PFSK-1 (cell line): Measurements from ENCODE around the gene HMGCL.

Experiments
- FOXP2 ChIP-seq: optimal IDR thresholded peaks from 2 replicates; pipeline ENCODE3; 2011; ENCODE audit warnings: borderline replicate concordance, control low read depth, inconsistent platforms; ENCODE audit not compliant: insufficient read depth; ENCODE audit errors: extremely low read length, extremely low read depth
- POLR2AphosphoS5 ChIP-seq: IDR thresholded peaks from 2 replicates; pipeline ENCODE4 v1.6.1; 2012; ENCODE audit warnings: low read depth, mild to moderate bottlenecking, control low read depth, low read length, moderate library complexity
- REST ChIP-seq, 2 experiments: IDR thresholded peaks; 2 replicates each; pipeline versions ENCODE4 v1.6.1 to v1.8.0; 2011 to 2012; ENCODE audit warnings: low read depth in 2 of 2, low read length in 2 of 2, control low read depth in 1 of 2, inconsistent platforms in 1 of 2, mild to moderate bottlenecking in 1 of 2, moderate library complexity in 1 of 2; ENCODE audit not compliant: insufficient read depth in 1 of 2
- SIN3A ChIP-seq: IDR thresholded peaks from 2 replicates; pipeline ENCODE4 v1.6.1; 2012; ENCODE audit warnings: mild to moderate bottlenecking, low read length, moderate library complexity, borderline replicate concordance; ENCODE audit not compliant: insufficient read depth
- TAF1 ChIP-seq: IDR thresholded peaks from 2 replicates; pipeline ENCODE4 v1.6.1; 2012; ENCODE audit warnings: low read length, control low read depth, borderline replicate concordance; ENCODE audit not compliant: insufficient read depth

GRCh38 chr1:23837908-23838307 lies 12.7 kb upstream of the HMGCL start:
- TF ChIP-seq TAF1 (no peak), FOXP2 (no peak), POLR2AphosphoS5 (no peak), REST (IDR thresholded peaks at IDR 0.05; ENCODE audit: insufficient read depth in 1 of 2, low read depth in 2 of 2, low read length in 2 of 2) (no peak), SIN3A (no peak)
